Measurements from ENCODE around the gene TRAPPC3L. TPM values are rescaled to one million over a fixed set of nuclear protein-coding genes. Genes with fewer than 3 reads are reported as not detected.

Gene TRAPPC3L
- total and polyA plus RNA-seq, 9 of the 15 experiments (the other 6 are each of a cell fraction or from before 2014, with no cell fraction given), result not detected

DNA sequence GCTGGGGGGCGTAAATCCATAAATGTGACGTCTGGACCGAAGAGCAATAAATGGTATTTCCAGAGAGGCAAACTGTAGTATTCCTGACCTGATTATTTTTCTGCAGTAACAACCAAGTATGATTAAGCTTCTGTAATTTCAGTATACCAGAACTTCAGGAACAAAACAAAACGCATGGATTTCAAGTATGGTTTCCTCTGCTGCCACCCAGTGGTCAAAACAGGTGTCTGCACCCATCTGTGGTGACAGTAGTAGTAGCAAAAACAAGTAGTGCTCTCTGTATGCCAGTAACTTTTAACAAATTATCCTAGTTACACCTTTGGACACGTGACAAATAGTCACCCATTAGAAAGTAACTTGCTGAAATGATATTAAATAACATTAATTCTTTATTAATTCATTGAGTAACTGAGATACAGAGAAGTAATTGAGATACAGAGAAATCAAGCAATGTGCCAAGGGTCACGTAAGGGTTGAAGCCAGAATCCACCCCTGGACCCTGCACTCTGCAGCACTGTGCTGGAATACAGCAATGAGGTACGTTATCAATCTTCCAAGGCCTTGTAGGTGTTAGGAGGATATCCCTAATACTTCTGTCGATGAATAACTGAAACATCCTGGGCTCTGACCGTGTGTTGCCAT, 16.0 kb upstream of the TRAPPC3L start:
- Histone ChIP-seq H3K4me1 (replicated peaks in 1 of 2; ENCODE audit: control insufficient read depth in 2 of 2, insufficient read depth in 2 of 2, low read length in 2 of 2) (peaks cover 15 to 17% of the 10 kb centered on the region in 2 experiments; a peak in 4 of 5 replicates), H3K9ac (ENCODE audit: insufficient read depth in 1 of 2, low read depth in 2 of 2, low read length in 2 of 2) (no peak overlapping the region), H3K4me2 (ENCODE audit: insufficient read depth, low read length) (no peak overlapping the region), H2AFZ (ENCODE audit: low read depth, low read length) (peak overlapping the region; percentile 98), H3K27ac (ENCODE audit: extremely low read depth, low read depth, low read length) (no peak overlapping the region), H3K79me2 (ENCODE audit: control insufficient read depth, insufficient read depth, low read length) (no peaks in the 10 kb centered on the region), H3K27me3 (ENCODE audit: control insufficient read depth in 2 of 2, insufficient read depth in 2 of 2, low read length in 2 of 2) (no peaks in the 10 kb centered on the region), H4K20me1 (replicated peaks; ENCODE audit: control insufficient read depth, insufficient read depth, low read length) (no peaks in the 10 kb centered on the region), H3K36me3 (ENCODE audit: control insufficient read depth, insufficient read depth, low read length) (no peaks in the 10 kb centered on the region), H3K4me3 (no peak overlapping the region), H3K9me3 (replicated peaks; ENCODE audit: control insufficient read depth, insufficient read depth, low read depth, low read length) (no peaks in the 10 kb centered on the region), H3K9me1 (ENCODE audit: control insufficient read depth, insufficient read depth, low read length) (no peaks in the 10 kb centered on the region)
- FAIRE-seq, result peak; percentile 96
- DNase-seq (ENCODE audit: extremely low read depth in 1 of 4, low spot score in 3 of 4), result peak; percentile 62 to 84 (median 67)
- WGBS (ENCODE audit: insufficient coverage, low coverage, missing lambda C conversion rate), result 54% methylated on average over 9 of the region's 9 CpGs
- in situ Hi-C loops (cut with MboI) (no loop called here), intact Hi-C loops (cut with micrococcal nuclease) (loop anchor here (1.0 to 2.0 kb wide), 4 partner anchors 25 to 293 kb away; no protein-coding TSS in a partner anchor)
- ChIA-PET CTCF (ENCODE audit: low intra/inter-chr PET ratio) (interaction anchor here (0.8 to 1.8 kb wide), 6 partner anchors 25 to 445 kb away, joined by 3 to 7 read pairs (median 5); no protein-coding TSS in a partner anchor), POLR2A (interaction anchor here (1.3 to 1.6 kb wide), 2 partner anchors 10 to 23 kb away, joined by 3 to 11 read pairs; partner anchors contain the start of gene RWDD1)
- peak; percentile 82 for ATAC-seq
- no TSS peak for BruUV-seq (replicated peaks)
- TF ChIP-seq NR4A1 (CRISPR knock-in tag; IDR thresholded peaks at IDR 0.05), result no peak
- no peak for TF ChIP-seq NR4A1 (tag; IDR thresholded peaks at IDR 0.05)
- TF ChIP-seq PHB (CRISPR knock-in tag; IDR thresholded peaks at IDR 0.05), result no peak
- peak; percentile 53; the same call in 1 of the 2 replicates for TF ChIP-seq SMC3 (conservative IDR thresholded peaks at IDR 0.05; ENCODE audit: insufficient read depth, low read depth, low read length)
- TF ChIP-seq, protein P1, sequence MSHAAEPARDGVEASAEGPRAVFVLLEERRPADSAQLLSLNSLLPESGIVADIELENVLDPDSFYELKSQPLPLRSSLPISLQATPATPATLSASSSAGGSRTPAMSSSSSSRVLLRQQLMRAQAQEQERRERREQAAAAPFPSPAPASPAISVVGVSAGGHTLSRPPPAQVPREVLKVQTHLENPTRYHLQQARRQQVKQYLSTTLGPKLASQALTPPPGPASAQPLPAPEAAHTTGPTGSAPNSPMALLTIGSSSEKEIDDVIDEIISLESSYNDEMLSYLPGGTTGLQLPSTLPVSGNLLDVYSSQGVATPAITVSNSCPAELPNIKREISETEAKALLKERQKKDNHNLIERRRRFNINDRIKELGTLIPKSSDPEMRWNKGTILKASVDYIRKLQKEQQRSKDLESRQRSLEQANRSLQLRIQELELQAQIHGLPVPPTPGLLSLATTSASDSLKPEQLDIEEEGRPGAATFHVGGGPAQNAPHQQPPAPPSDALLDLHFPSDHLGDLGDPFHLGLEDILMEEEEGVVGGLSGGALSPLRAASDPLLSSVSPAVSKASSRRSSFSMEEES (CRISPR knock-in tag; IDR thresholded peaks at IDR 0.05), result peak; percentile 13; the same call in 1 of the 2 replicates
- no peak for TF ChIP-seq KLF13 (tag; IDR thresholded peaks at IDR 0.05; ENCODE audit: borderline replicate concordance, low read depth)
- TF ChIP-seq ETV5 (CRISPR knock-in tag; IDR thresholded peaks at IDR 0.05; ENCODE audit: low read depth), result 0 out of 2 replicates have a peak, but pooled peaks have one; percentile 0
- TF ChIP-seq TEAD4 (IDR thresholded peaks at IDR 0.05; ENCODE audit: low read length), result 0 out of 2 replicates have a peak, but pooled peaks have one; percentile 26
- TF ChIP-seq TEAD4 (CRISPR knock-in tag; IDR thresholded peaks at IDR 0.05; ENCODE audit: borderline replicate concordance), result no peak
- TF ChIP-seq, protein P2, sequence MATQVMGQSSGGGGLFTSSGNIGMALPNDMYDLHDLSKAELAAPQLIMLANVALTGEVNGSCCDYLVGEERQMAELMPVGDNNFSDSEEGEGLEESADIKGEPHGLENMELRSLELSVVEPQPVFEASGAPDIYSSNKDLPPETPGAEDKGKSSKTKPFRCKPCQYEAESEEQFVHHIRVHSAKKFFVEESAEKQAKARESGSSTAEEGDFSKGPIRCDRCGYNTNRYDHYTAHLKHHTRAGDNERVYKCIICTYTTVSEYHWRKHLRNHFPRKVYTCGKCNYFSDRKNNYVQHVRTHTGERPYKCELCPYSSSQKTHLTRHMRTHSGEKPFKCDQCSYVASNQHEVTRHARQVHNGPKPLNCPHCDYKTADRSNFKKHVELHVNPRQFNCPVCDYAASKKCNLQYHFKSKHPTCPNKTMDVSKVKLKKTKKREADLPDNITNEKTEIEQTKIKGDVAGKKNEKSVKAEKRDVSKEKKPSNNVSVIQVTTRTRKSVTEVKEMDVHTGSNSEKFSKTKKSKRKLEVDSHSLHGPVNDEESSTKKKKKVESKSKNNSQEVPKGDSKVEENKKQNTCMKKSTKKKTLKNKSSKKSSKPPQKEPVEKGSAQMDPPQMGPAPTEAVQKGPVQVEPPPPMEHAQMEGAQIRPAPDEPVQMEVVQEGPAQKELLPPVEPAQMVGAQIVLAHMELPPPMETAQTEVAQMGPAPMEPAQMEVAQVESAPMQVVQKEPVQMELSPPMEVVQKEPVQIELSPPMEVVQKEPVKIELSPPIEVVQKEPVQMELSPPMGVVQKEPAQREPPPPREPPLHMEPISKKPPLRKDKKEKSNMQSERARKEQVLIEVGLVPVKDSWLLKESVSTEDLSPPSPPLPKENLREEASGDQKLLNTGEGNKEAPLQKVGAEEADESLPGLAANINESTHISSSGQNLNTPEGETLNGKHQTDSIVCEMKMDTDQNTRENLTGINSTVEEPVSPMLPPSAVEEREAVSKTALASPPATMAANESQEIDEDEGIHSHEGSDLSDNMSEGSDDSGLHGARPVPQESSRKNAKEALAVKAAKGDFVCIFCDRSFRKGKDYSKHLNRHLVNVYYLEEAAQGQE (IDR thresholded peaks at IDR 0.05; ENCODE audit: borderline replicate concordance), result peak; percentile 66; the same call in 1 of the 2 replicates
- TF ChIP-seq, protein P2 (CRISPR knock-in tag; IDR thresholded peaks at IDR 0.05; ENCODE audit: low read depth), result no peak
- TF ChIP-seq RAD21 (CRISPR knock-in tag; conservative IDR thresholded peaks at IDR 0.05 in 1 of 2, IDR thresholded peaks at IDR 0.05 in 1 of 2), result peak; percentile 81 to 85
